H1 (cell line): ENCODE data around the gene GCGR. TPM values are rescaled to one million over a fixed set of nuclear protein-coding genes. Genes with fewer than 3 reads are reported as not detected.
"Not testable (repeated sequence)": the region's sequence is repeated elsewhere in the genome, so short reads cannot be mapped to it uniquely, and the experiment has no call there.

Source experiments
- CTCF ChIA-PET: fragments of 300-600 bp; sonication (Branson Sonifier 250); formaldehyde crosslinking; loops from one replicate; lab custom pipeline; 2021; ENCODE audit not compliant: partially characterized antibody; lab: Charles Lee
- POLR2A ChIA-PET: fragments of 300-600 bp; sonication (Branson Sonifier 250); formaldehyde crosslinking; loops from one replicate; lab custom pipeline; 2021; ENCODE audit warnings: inconsistent platforms; ENCODE audit not compliant: partially characterized antibody; lab: Charles Lee
- DNase-seq, 2 experiments: peaks; one replicate each; pipeline versions ENCODE4 v3.0.0 to v3.0.0-alpha.2; 2010 to 2022; ENCODE audit warnings: low spot score in 2 of 2, low read depth in 1 of 2, mixed read lengths in 1 of 2
- FAIRE-seq: peaks from 2 replicates; lab custom pipeline; 2011; peaks lifted over from hg19 to GRCh38; lab: Jason Lieb, UNC
- H2AFZ ChIP-seq: 2 replicates; pipeline ENCODE4 v1.8.1; 2012; ENCODE audit warnings: low read length, inconsistent platforms
- H2AK5ac ChIP-seq: 2 replicates; pipeline ENCODE4 v1.6.1; 2013; ENCODE audit warnings: low read depth, low read length
- H2BK120ac ChIP-seq: replicated peaks from 2 replicates; pipeline ENCODE3; 2013; ENCODE audit warnings: low read depth, low read length, inconsistent platforms
- H2BK12ac ChIP-seq: 2 replicates; pipeline ENCODE4 v1.6.1; 2013; ENCODE audit warnings: low read depth, low read length
- H2BK15ac ChIP-seq: 2 replicates; pipeline ENCODE4 v1.6.1; 2013; ENCODE audit warnings: low read length
- H2BK20ac ChIP-seq: 2 replicates; pipeline ENCODE4 v1.6.1; 2013; ENCODE audit warnings: low read length
- H2BK5ac ChIP-seq: 2 replicates; pipeline ENCODE4 v1.6.1; 2013; ENCODE audit warnings: low read depth, low read length
- H3K14ac ChIP-seq: 2 replicates; pipeline ENCODE4 v1.6.1; 2013; ENCODE audit warnings: inconsistent platforms; ENCODE audit not compliant: insufficient read length
- H3K18ac ChIP-seq: 2 replicates; pipeline ENCODE4 v1.6.1; 2013; ENCODE audit warnings: low read length; ENCODE audit errors: extremely low read depth
- H3K23ac ChIP-seq: 2 replicates; pipeline ENCODE4 v1.6.1; 2013; ENCODE audit warnings: inconsistent platforms; ENCODE audit not compliant: insufficient read length
- H3K23me2 ChIP-seq: 2 replicates; pipeline ENCODE4 v1.6.1; 2013; ENCODE audit warnings: low read depth, low read length
- H3K27ac ChIP-seq: 2 replicates; pipeline ENCODE4 v1.6.1; 2011; ENCODE audit warnings: low read depth, low read length, inconsistent platforms
- H3K27me3 ChIP-seq, 4 experiments: replicated peaks in 1 of 4; 1 replicate in 1 of 4; 2 replicates in 3 of 4; pipeline versions ENCODE4 v1.6.1 to v1.8.1; 2011 to 2013; ENCODE audit warnings: low read length in 3 of 4, mild to moderate bottlenecking in 3 of 4, inconsistent platforms in 2 of 4, mixed read lengths in 2 of 4, moderate library complexity in 1 of 4; ENCODE audit not compliant: control insufficient read depth in 3 of 4, insufficient read depth in 3 of 4; ENCODE audit errors: extremely low read depth in 1 of 4
- H3K36me3 ChIP-seq, 4 experiments: 2 replicates each; pipeline versions ENCODE4 v1.6.1 to v1.8.1; 2011 to 2013; ENCODE audit warnings: mild to moderate bottlenecking in 4 of 4, low read length in 3 of 4, moderate library complexity in 2 of 4, control low read depth in 1 of 4, inconsistent platforms in 1 of 4; ENCODE audit not compliant: insufficient read depth in 4 of 4, control insufficient read depth in 2 of 4
- H3K4ac ChIP-seq: replicated peaks from 2 replicates; pipeline ENCODE3; 2013; ENCODE audit warnings: low read length, low read depth, mixed read lengths, inconsistent platforms; ENCODE audit not compliant: insufficient read length
- H3K4me1 ChIP-seq, 4 experiments: replicated peaks in 1 of 4; 1 replicate in 1 of 4; 2 replicates in 3 of 4; pipeline versions ENCODE4 v1.6.1 to v1.8.1; 2011 to 2013; ENCODE audit warnings: low read length in 3 of 4, inconsistent platforms in 2 of 4, mixed read lengths in 1 of 4; ENCODE audit not compliant: insufficient read depth in 4 of 4, control insufficient read depth in 3 of 4
- H3K4me2 ChIP-seq, 2 experiments: 2 replicates each; pipeline versions ENCODE4 v1.6.1 to v1.8.1; 2011 to 2013; ENCODE audit warnings: low read depth in 2 of 2, low read length in 2 of 2, control low read depth in 1 of 2, inconsistent platforms in 1 of 2, mild to moderate bottlenecking in 1 of 2; ENCODE audit not compliant: insufficient read depth in 1 of 2
- H3K4me3 ChIP-seq, 4 experiments: fragments of 200-600, 300-600 bp in 1 of 4; sonication (generic), shearing (Covaris generic), sonication (Bioruptor Twin) in 1 of 4; 2 replicates each; pipeline versions ENCODE4 v1.5.1 to v1.8.1; 2011 to 2016; ENCODE audit warnings: low read length in 4 of 4, low read depth in 3 of 4, control low read depth in 2 of 4, inconsistent platforms in 2 of 4, mild to moderate bottlenecking in 2 of 4, mixed read lengths in 1 of 4, moderate library complexity in 1 of 4; ENCODE audit not compliant: insufficient read depth in 2 of 4; ENCODE audit errors: extremely low read depth in 1 of 4
- H3K56ac ChIP-seq: replicated peaks from 2 replicates; pipeline ENCODE3; 2013; ENCODE audit warnings: low read depth, mild to moderate bottlenecking, mixed read lengths, low read length, inconsistent platforms; ENCODE audit not compliant: insufficient read length
- H3K79me1 ChIP-seq: 2 replicates; pipeline ENCODE4 v1.6.1; 2013; ENCODE audit warnings: low read depth, low read length, control low read depth
- H3K79me2 ChIP-seq, 2 experiments: 2 replicates each; pipeline versions ENCODE4 v1.6.1 to v1.8.1; 2012 to 2013; ENCODE audit warnings: low read length in 2 of 2, mild to moderate bottlenecking in 2 of 2, inconsistent platforms in 1 of 2; ENCODE audit not compliant: insufficient read depth in 2 of 2, control insufficient read depth in 1 of 2
- H3K9ac ChIP-seq, 4 experiments: replicated peaks in 1 of 4; 1 replicate in 1 of 4; 2 replicates in 3 of 4; pipeline versions ENCODE4 v1.6.1 to v1.8.1; 2011 to 2013; ENCODE audit warnings: low read depth in 3 of 4, low read length in 3 of 4, control low read depth in 2 of 4, mild to moderate bottlenecking in 2 of 4, moderate library complexity in 2 of 4, inconsistent platforms in 1 of 4; ENCODE audit errors: extremely low read depth in 1 of 4
- H3K9me3 ChIP-seq, 2 experiments: 2 replicates each; pipeline versions ENCODE4 v1.6.1 to v1.8.1; 2012 to 2013; ENCODE audit warnings: mild to moderate bottlenecking in 2 of 2, moderate library complexity in 2 of 2, control low read depth in 1 of 2, inconsistent platforms in 1 of 2, low read depth in 1 of 2, low read length in 1 of 2, mixed read lengths in 1 of 2; ENCODE audit not compliant: insufficient read depth in 2 of 2
- H4K20me1 ChIP-seq, 2 experiments: replicated peaks in 1 of 2; 2 replicates each; pipeline versions ENCODE3 to v1.8.1; 2011 to 2013; ENCODE audit warnings: inconsistent platforms in 2 of 2, low read length in 2 of 2, mild to moderate bottlenecking in 1 of 2; ENCODE audit not compliant: insufficient read depth in 2 of 2, control insufficient read depth in 1 of 2
- H4K5ac ChIP-seq: 2 replicates; pipeline ENCODE4 v1.6.1; 2013; ENCODE audit warnings: low read length, low read depth, mixed read lengths, inconsistent platforms; ENCODE audit not compliant: insufficient read length
- H4K8ac ChIP-seq: 2 replicates; pipeline ENCODE4 v1.8.0; 2013; ENCODE audit warnings: mild to moderate bottlenecking, moderate library complexity, low read length, inconsistent platforms; ENCODE audit not compliant: insufficient read depth; ENCODE audit errors: extremely low read depth
- H4K91ac ChIP-seq: replicated peaks from 2 replicates; pipeline ENCODE3; 2013; ENCODE audit warnings: low read length, mixed read lengths, inconsistent platforms; ENCODE audit not compliant: insufficient read length
- WGBS, 2 experiments: shearing (Covaris generic) in 1 of 2; methylation state at CpG; one replicate each; pipeline versions ENCODE4 v1.1.6 to v1.1.7; 2013 to 2015; ENCODE audit warnings: low lambda C conversion rate in 2 of 2, mixed read lengths in 2 of 2, inconsistent platforms in 1 of 2, low coverage in 1 of 2, missing lambda C conversion rate in 1 of 2; ENCODE audit not compliant: insufficient replicate concordance in 2 of 2, insufficient coverage in 1 of 2, insufficient read length in 1 of 2; ENCODE audit errors: extremely low coverage in 1 of 2, missing lambda C conversion rate in 1 of 2; 5-methylcytosine and 5-hydroxymethylcytosine counted together
- polyA plus RNA-seq, 7 experiments: library from polyadenylated mRNA; depleted of rRNA in 3 of 7; stranded (reverse) in 5 of 7; unstranded in 2 of 7; fragments of >200 nt in 5 of 7; fragments of 200-250 nt in 2 of 7; gene quantifications; 1 replicate in 5 of 7; 2 replicates in 1 of 7; 4 replicates in 1 of 7; pipeline versions ENCODE4 v1.2.1 to v1.2.3, GENCODE V29; 2011 to 2013; ENCODE audit warnings: missing spikeins in 2 of 7, mixed read lengths in 2 of 7
- total RNA-seq: library from RNA; stranded (reverse); fragmentation: NEBNext Ultra II Directional; extraction: Animal tissue kit (Norgen Biotek cat#: 25700); gene quantifications from 2 replicates; pipeline ENCODE4 v1.2.1, GENCODE V29; 2021

Gene GCGR
- total and polyA plus RNA-seq, 2 of the 8 experiments (the other 6 are each of a cell fraction or from before 2014, with no cell fraction given) = 0.44 to 0.56 TPM

- FAIRE-seq, H3K4me1 ChIP-seq, H2BK5ac ChIP-seq, H4K20me1 ChIP-seq, H3K23me2 ChIP-seq, H2BK15ac ChIP-seq, H2AFZ ChIP-seq, H3K9me3 ChIP-seq, H3K27ac ChIP-seq, H3K79me1 ChIP-seq, H3K23ac ChIP-seq, H3K9ac ChIP-seq, H4K91ac ChIP-seq, H3K14ac ChIP-seq, H3K56ac ChIP-seq, DNase-seq, H3K27me3 ChIP-seq, H4K8ac ChIP-seq, H4K5ac ChIP-seq, H3K4me2 ChIP-seq, H3K79me2 ChIP-seq, H2BK12ac ChIP-seq, H3K4me3 ChIP-seq, H2BK20ac ChIP-seq, H3K4ac ChIP-seq, H3K18ac ChIP-seq, H2AK5ac ChIP-seq, H2BK120ac ChIP-seq: not testable (repeated sequence)
- CTCF ChIA-PET = interaction anchor here (0.6 to 2.4 kb wide), 4 partner anchors 29 to 174 kb away, joined by 3 to 11 read pairs (median 5); no protein-coding TSS in a partner anchor
- peaks cover 5 to 20% (median 17%) of the 10 kb centered on the region in 4 experiments; a peak in 5 of 8 replicates for H3K36me3 ChIP-seq
- WGBS, 2 experiments = 99% methylated on average over 5 of the region's 5 CpGs; no CpG with 5 or more reads in 1 of the 2 experiments
- POLR2A ChIA-PET = interaction anchor here (0.6 to 3.8 kb wide), 8 partner anchors 9 to 183 kb away, joined by 3 to 17 read pairs (median 5); partner anchors contain the start of genes CENPX and MRPL12
Measured at GRCh38 chr17:81840059-81840458, 36.1 kb downstream of the GCGR start.
